IMR-90 (cell line): Measurements from ENCODE around the gene NARF. TPM values are rescaled to one million over a fixed set of nuclear protein-coding genes. Genes with fewer than 3 reads are reported as not detected.

Source experiments
- ATAC-seq: fragments of 200-7000 bp; cut with Tn5 transposase; 2 replicates; pipeline ENCODE4 v1.9.1; 2020; ENCODE audit warnings: low read depth, mild to moderate bottlenecking, moderate library complexity
- BruUV-seq: library from RNA; stranded (reverse); fragments of 400-500 nt; replicated peaks from 2 replicates; lab custom pipeline; 2021; lab: Mats Ljungman, UMichigan
- CTCF ChIA-PET: fragments of 300-600 bp; formaldehyde crosslinking; extraction: SDS; loops from one replicate; lab custom pipeline; 2021; ENCODE audit warnings: antibody characterized with exemption; lab: Yijun Ruan, JAX
- POLR2A ChIA-PET: fragments of 300-600 bp; sonication (Branson Sonifier 250); formaldehyde crosslinking; loops from one replicate; lab custom pipeline; 2022; ENCODE audit warnings: antibody characterized with exemption; ENCODE audit not compliant: unreplicated experiment; lab: Charles Lee
- DNase-seq: peaks from one replicate; pipeline ENCODE4 v3.0.0; 2013
- H2AFZ ChIP-seq: replicated peaks from 2 replicates; pipeline ENCODE3; 2013; ENCODE audit warnings: low read length, mild to moderate bottlenecking; ENCODE audit not compliant: poor library complexity
- H2AK5ac ChIP-seq: 2 replicates; pipeline ENCODE4 v1.6.1; 2013; ENCODE audit warnings: low read depth, low read length, inconsistent platforms
- H2AK9ac ChIP-seq: replicated peaks from 2 replicates; pipeline ENCODE3; 2013; ENCODE audit warnings: mild to moderate bottlenecking, low read depth, low read length, moderate library complexity; ENCODE audit not compliant: poor library complexity
- H2BK120ac ChIP-seq: 2 replicates; pipeline ENCODE4 v1.6.1; 2013; ENCODE audit warnings: low read depth, low read length, inconsistent platforms
- H2BK15ac ChIP-seq: 3 replicates; pipeline ENCODE4 v1.6.1; 2013; ENCODE audit warnings: low read depth, low read length, inconsistent platforms
- H2BK20ac ChIP-seq: 2 replicates; pipeline ENCODE4 v1.6.1; 2013; ENCODE audit warnings: low read depth, mild to moderate bottlenecking, inconsistent platforms, low read length, moderate library complexity
- H2BK5ac ChIP-seq: 2 replicates; pipeline ENCODE4 v1.6.1; 2013; ENCODE audit warnings: mild to moderate bottlenecking, low read depth, low read length, inconsistent platforms; ENCODE audit not compliant: poor library complexity, severe bottlenecking
- H3K14ac ChIP-seq: replicated peaks from 2 replicates; pipeline ENCODE4 v1.6.1; 2013; ENCODE audit warnings: low read depth, low read length, inconsistent platforms
- H3K18ac ChIP-seq: 2 replicates; pipeline ENCODE4 v1.6.1; 2013; ENCODE audit warnings: low read depth, low read length, control low read depth
- H3K23ac ChIP-seq: 2 replicates; pipeline ENCODE4 v1.6.1; 2013; ENCODE audit warnings: low read depth, low read length, inconsistent platforms
- H3K27ac ChIP-seq: 2 replicates; pipeline ENCODE4 v1.5.1; 2013; ENCODE audit warnings: mild to moderate bottlenecking, control low read depth, low read length; ENCODE audit not compliant: insufficient read depth
- H3K27me3 ChIP-seq: 2 replicates; pipeline ENCODE4 v1.6.1; 2013; ENCODE audit warnings: low read length; ENCODE audit not compliant: control insufficient read depth, insufficient read depth
- H3K36me3 ChIP-seq: 2 replicates; pipeline ENCODE4 v1.6.1; 2013; ENCODE audit warnings: low read length, mixed read lengths; ENCODE audit not compliant: control insufficient read depth, insufficient read depth
- H3K4ac ChIP-seq: 2 replicates; pipeline ENCODE4 v1.6.1; 2013; ENCODE audit warnings: low read depth, low read length, inconsistent platforms
- H3K4me1 ChIP-seq: 2 replicates; pipeline ENCODE4 v1.6.1; 2013; ENCODE audit warnings: low read length, mixed read lengths; ENCODE audit not compliant: control insufficient read depth, insufficient read depth
- H3K4me2 ChIP-seq: 2 replicates; pipeline ENCODE4 v1.6.1; 2013; ENCODE audit warnings: low read depth, mild to moderate bottlenecking, control low read depth, low read length, moderate library complexity
- H3K4me3 ChIP-seq: 2 replicates; pipeline ENCODE4 v1.5.1; 2013; ENCODE audit warnings: low read depth, mild to moderate bottlenecking, control low read depth, low read length, moderate library complexity; ENCODE audit not compliant: insufficient read depth
- H3K56ac ChIP-seq: 2 replicates; pipeline ENCODE4 v1.6.1; 2013; ENCODE audit warnings: low read length, inconsistent platforms; ENCODE audit not compliant: insufficient read depth; ENCODE audit errors: extremely low read depth
- H3K79me1 ChIP-seq, 2 experiments: 2 replicates each; pipeline ENCODE4 v1.6.1; 2013; ENCODE audit warnings: low read length in 2 of 2, inconsistent platforms in 1 of 2, low read depth in 1 of 2
- H3K9ac ChIP-seq: 2 replicates; pipeline ENCODE4 v1.6.1; 2013; ENCODE audit warnings: low read depth, low read length, control low read depth
- H3K9me1 ChIP-seq: 2 replicates; pipeline ENCODE4 v1.6.1; 2013; ENCODE audit warnings: low read length, inconsistent platforms; ENCODE audit not compliant: insufficient read depth
- H3K9me3 ChIP-seq: 2 replicates; pipeline ENCODE4 v1.6.1; 2013; ENCODE audit warnings: low read length; ENCODE audit not compliant: control insufficient read depth, insufficient read depth
- H4K20me1 ChIP-seq: 2 replicates; pipeline ENCODE4 v1.6.1; 2013; ENCODE audit warnings: low read length, inconsistent platforms; ENCODE audit not compliant: insufficient read depth
- H4K5ac ChIP-seq: 2 replicates; pipeline ENCODE4 v1.6.1; 2013; ENCODE audit warnings: mild to moderate bottlenecking, low read depth, low read length, control low read depth
- H4K8ac ChIP-seq, 2 experiments: 2 replicates each; pipeline ENCODE4 v1.6.1; 2013; ENCODE audit warnings: low read depth in 2 of 2, low read length in 2 of 2, control low read depth in 1 of 2, inconsistent platforms in 1 of 2
- H4K91ac ChIP-seq: 2 replicates; pipeline ENCODE4 v1.6.1; 2013; ENCODE audit warnings: low read depth, low read length, inconsistent platforms; ENCODE audit not compliant: insufficient read depth
- CHD1 ChIP-seq: IDR thresholded peaks from 2 replicates; pipeline ENCODE4 v1.6.1; 2012; ENCODE audit warnings: low read depth, low read length, improper control_type of control experiment
- FOS ChIP-seq: fragments of 150-350 bp; IDR thresholded peaks from 2 replicates; pipeline ENCODE4 v1.6.1; 2016; ENCODE audit warnings: low read depth, low read length
- MAFK ChIP-seq: IDR thresholded peaks from 2 replicates; pipeline ENCODE4 v1.6.1; 2012; ENCODE audit warnings: low read depth, low read length, improper control_type of control experiment
- MAZ ChIP-seq: IDR thresholded peaks from 2 replicates; pipeline ENCODE4 v1.6.1; 2012; ENCODE audit warnings: low read depth, mild to moderate bottlenecking, low read length, improper control_type of control experiment, moderate library complexity, borderline replicate concordance
- NFE2L2 ChIP-seq: fragments of 150-350 bp; IDR thresholded peaks from 2 replicates; pipeline ENCODE4 v1.6.1; 2016; ENCODE audit warnings: low read depth, mild to moderate bottlenecking, low read length
- SMC3 ChIP-seq: fragments of 150-350 bp; IDR thresholded peaks from 2 replicates; pipeline ENCODE4 v1.6.1; 2016; ENCODE audit warnings: low read depth, mild to moderate bottlenecking, antibody characterized with exemption, low read length, moderate library complexity
- WGBS, 2 experiments: methylation state at CpG; one replicate each; pipeline versions ENCODE4 v1.1.5 to v1.1.7; 2013; ENCODE audit warnings: missing lambda C conversion rate in 2 of 2; ENCODE audit not compliant: insufficient read length in 1 of 2; ENCODE audit errors: extremely low coverage in 2 of 2; 5-methylcytosine and 5-hydroxymethylcytosine counted together
- dilution Hi-C: fragments of 300-500 bp; cut with HindIII; formaldehyde crosslinking; loops from one replicate; pipeline ENCODE4 v1.14.3; 2018; ENCODE audit warnings: low sequenced_read_pairs; ENCODE audit not compliant: unreplicated experiment
- in situ Hi-C: fragments of 300-500 bp; cut with MboI; formaldehyde crosslinking; loops from 3 replicates; pipeline ENCODE4 v1.14.3; 2019; ENCODE audit warnings: low sequenced_read_pairs, inconsistent platforms, mixed read lengths
- intact Hi-C: fragments of 100-400 bp; cut with micrococcal nuclease; formaldehyde crosslinking; loops from 2 replicates; pipeline ENCODE4 v1.10.0; 2022
- polyA plus RNA-seq, 3 experiments: library from polyadenylated mRNA; depleted of rRNA; stranded (reverse); fragments of >200 nt; gene quantifications; 2 replicates each; pipeline ENCODE4 v1.2.3, GENCODE V29; 2012; ENCODE audit warnings: low replicate concordance in 1 of 3
- total RNA-seq: library from RNA; depleted of rRNA; stranded (reverse); fragments of >200 nt; gene quantifications from 2 replicates; pipeline ENCODE4 v1.2.3, GENCODE V29; 2012
- TF ChIP-seq, protein P1 (sequence below): fragments of 150-350 bp; IDR thresholded peaks from 2 replicates; pipeline ENCODE4 v1.6.1; 2017; ENCODE audit warnings: mild to moderate bottlenecking, antibody characterized with exemption, low read length, low read depth
- TF ChIP-seq, protein P2 (sequence below): fragments of 150-350 bp; IDR thresholded peaks from 2 replicates; pipeline ENCODE4 v1.6.1; 2016; ENCODE audit warnings: low read depth, mild to moderate bottlenecking, low read length, moderate library complexity, borderline replicate concordance
- TF ChIP-seq, protein P3 (sequence below): conservative IDR thresholded peaks from 2 replicates; pipeline ENCODE4 v1.5.1; 2012; ENCODE audit warnings: mild to moderate bottlenecking, low read depth, low read length, improper control_type of control experiment

Gene NARF
- total and polyA plus RNA-seq, 2 of the 4 experiments (the other 2 are of a cell fraction): 83.7 to 94.8 TPM

DNA sequence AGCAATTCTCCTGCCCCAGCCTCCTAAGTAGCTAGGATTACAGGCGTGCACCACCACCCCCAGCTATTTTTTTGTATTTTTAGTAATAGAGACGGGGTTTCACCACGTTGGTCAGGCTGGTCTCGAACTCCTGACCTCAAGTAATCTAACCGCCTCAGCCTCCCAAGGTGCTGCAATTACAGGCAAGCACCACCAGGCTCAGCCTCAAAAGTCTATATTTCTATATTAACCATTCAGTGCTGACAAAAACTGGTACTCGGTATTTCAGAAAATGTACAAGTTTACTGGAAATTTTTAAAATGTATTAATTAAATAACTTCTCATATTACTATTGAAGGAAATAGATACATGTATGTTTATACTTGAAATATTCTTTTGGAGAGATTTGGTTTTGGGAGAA lies 41.8 kb upstream of the NARF start:
- H3K9ac ChIP-seq: no peak overlapping the region
- H2BK5ac ChIP-seq: no peak overlapping the region
- no peak overlapping the region for H3K4me3 ChIP-seq
- no peak overlapping the region for H4K5ac ChIP-seq
- no peak overlapping the region for H3K4me2 ChIP-seq
- H2AK9ac ChIP-seq: no peak overlapping the region
- H2BK15ac ChIP-seq: no peak overlapping the region
- H2AFZ ChIP-seq: no peak overlapping the region
- no peaks in the 10 kb centered on the region for H3K27me3 ChIP-seq
- no peak for TF ChIP-seq SMC3
- TF ChIP-seq, protein P1, sequence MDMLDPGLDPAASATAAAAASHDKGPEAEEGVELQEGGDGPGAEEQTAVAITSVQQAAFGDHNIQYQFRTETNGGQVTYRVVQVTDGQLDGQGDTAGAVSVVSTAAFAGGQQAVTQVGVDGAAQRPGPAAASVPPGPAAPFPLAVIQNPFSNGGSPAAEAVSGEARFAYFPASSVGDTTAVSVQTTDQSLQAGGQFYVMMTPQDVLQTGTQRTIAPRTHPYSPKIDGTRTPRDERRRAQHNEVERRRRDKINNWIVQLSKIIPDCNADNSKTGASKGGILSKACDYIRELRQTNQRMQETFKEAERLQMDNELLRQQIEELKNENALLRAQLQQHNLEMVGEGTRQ: no peak
- TF ChIP-seq CHD1: no peak
- TF ChIP-seq MAZ: no peak
- no peak for TF ChIP-seq FOS
- TF ChIP-seq, protein P2, sequence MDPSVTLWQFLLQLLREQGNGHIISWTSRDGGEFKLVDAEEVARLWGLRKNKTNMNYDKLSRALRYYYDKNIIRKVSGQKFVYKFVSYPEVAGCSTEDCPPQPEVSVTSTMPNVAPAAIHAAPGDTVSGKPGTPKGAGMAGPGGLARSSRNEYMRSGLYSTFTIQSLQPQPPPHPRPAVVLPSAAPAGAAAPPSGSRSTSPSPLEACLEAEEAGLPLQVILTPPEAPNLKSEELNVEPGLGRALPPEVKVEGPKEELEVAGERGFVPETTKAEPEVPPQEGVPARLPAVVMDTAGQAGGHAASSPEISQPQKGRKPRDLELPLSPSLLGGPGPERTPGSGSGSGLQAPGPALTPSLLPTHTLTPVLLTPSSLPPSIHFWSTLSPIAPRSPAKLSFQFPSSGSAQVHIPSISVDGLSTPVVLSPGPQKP: no peak
- no peak for TF ChIP-seq MAFK
- no peak for TF ChIP-seq NFE2L2
- TF ChIP-seq, protein P3, sequence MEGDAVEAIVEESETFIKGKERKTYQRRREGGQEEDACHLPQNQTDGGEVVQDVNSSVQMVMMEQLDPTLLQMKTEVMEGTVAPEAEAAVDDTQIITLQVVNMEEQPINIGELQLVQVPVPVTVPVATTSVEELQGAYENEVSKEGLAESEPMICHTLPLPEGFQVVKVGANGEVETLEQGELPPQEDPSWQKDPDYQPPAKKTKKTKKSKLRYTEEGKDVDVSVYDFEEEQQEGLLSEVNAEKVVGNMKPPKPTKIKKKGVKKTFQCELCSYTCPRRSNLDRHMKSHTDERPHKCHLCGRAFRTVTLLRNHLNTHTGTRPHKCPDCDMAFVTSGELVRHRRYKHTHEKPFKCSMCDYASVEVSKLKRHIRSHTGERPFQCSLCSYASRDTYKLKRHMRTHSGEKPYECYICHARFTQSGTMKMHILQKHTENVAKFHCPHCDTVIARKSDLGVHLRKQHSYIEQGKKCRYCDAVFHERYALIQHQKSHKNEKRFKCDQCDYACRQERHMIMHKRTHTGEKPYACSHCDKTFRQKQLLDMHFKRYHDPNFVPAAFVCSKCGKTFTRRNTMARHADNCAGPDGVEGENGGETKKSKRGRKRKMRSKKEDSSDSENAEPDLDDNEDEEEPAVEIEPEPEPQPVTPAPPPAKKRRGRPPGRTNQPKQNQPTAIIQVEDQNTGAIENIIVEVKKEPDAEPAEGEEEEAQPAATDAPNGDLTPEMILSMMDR: no peak
- H3K23ac ChIP-seq: no peak overlapping the region
- no peak overlapping the region for H4K8ac ChIP-seq
- no peaks in the 10 kb centered on the region for H3K9me3 ChIP-seq
- peaks cover 2% of the 10 kb centered on the region; the same call in 1 of the 2 replicates for H3K36me3 ChIP-seq
- H3K27ac ChIP-seq: no peak overlapping the region
- DNase-seq (no peak), ATAC-seq (no peak)
- H4K91ac ChIP-seq: no peak overlapping the region
- no peak overlapping the region for H2BK20ac ChIP-seq
- H2BK120ac ChIP-seq: no peak overlapping the region
- no peak overlapping the region for H3K56ac ChIP-seq
- peaks cover 0 to 18% of the 10 kb centered on the region in 2 experiments; a peak in 2 of 4 replicates for H3K79me1 ChIP-seq
- H3K18ac ChIP-seq: no peak overlapping the region
- H4K20me1 ChIP-seq: peaks cover 25% of the 10 kb centered on the region
- no peak overlapping the region for H3K14ac ChIP-seq
- dilution Hi-C loops (no loop called here), intact Hi-C loops (no loop called here), in situ Hi-C loops (no loop called here)
- H3K4me1 ChIP-seq: no peaks in the 10 kb centered on the region
- ChIA-PET POLR2A (no interaction called here), CTCF (no interaction called here)
- no peak overlapping the region for H3K4ac ChIP-seq
- no peak overlapping the region for H2AK5ac ChIP-seq
- BruUV-seq: no TSS peak
- 70% methylated on average over 2 of the region's 6 CpGs; no CpG with 5 or more reads in 1 of the 2 experiments for WGBS, 2 experiments
- 0 out of 2 replicates have a peak, but pooled peaks cover 4% of the 10 kb centered on the region for H3K9me1 ChIP-seq
